Sigmoid colon (tissue), 7 donors: ENCODE results near the gene SLC13A3. TPM values are rescaled to one million over a fixed set of nuclear protein-coding genes. Genes with fewer than 3 reads are reported as not detected.

Experiments
- DNase-seq: peaks from one replicate; pipeline ENCODE4 v3.0.0-alpha.2; 2019
- H3K27ac ChIP-seq, 4 donors: fragments of 200-600 bp; sonication (generic); one replicate each; pipeline ENCODE4 v1.5.1; 2016 to 2019; ENCODE audit warnings: mild to moderate bottlenecking in 1 of 4
- H3K27me3 ChIP-seq, 3 donors: fragments of 200-600 bp; sonication (generic); one replicate each; pipeline ENCODE4 v1.5.1; 2019; ENCODE audit warnings: mild to moderate bottlenecking in 1 of 3
- H3K36me3 ChIP-seq, 4 donors: fragments of 200-600 bp; sonication (generic); one replicate each; pipeline ENCODE4 v1.5.1; 2016 to 2019
- H3K4me1 ChIP-seq, 4 donors: fragments of 200-600 bp; sonication (generic); one replicate each; pipeline ENCODE4 v1.5.1; 2017 to 2019
- H3K4me3 ChIP-seq, 4 donors: fragments of 200-600 bp; sonication (generic); one replicate each; pipeline ENCODE4 v1.5.1; 2017 to 2019; ENCODE audit warnings: mild to moderate bottlenecking in 2 of 4, moderate library complexity in 1 of 4
- H3K9me3 ChIP-seq, 4 donors: fragments of 200-600 bp in 3 of 4; sonication (generic) in 3 of 4; one replicate each; pipeline versions ENCODE4 v1.5.1 to v1.6.1; 2013 to 2019
- EP300 ChIP-seq, 4 donors: sonication (generic); formaldehyde crosslinking; IDR thresholded peaks; one replicate each; pipeline ENCODE4 v1.6.1; 2017; ENCODE audit warnings: antibody characterized with exemption in 4 of 4
- POLR2A ChIP-seq, 2 donors: fragments of 450-650 bp; IDR thresholded peaks; one replicate each; pipeline ENCODE4 v1.6.1; 2016; ENCODE audit warnings: antibody characterized with exemption in 2 of 2, mild to moderate bottlenecking in 2 of 2, moderate library complexity in 2 of 2
- POLR2AphosphoS5 ChIP-seq, 4 donors: sonication (generic); formaldehyde crosslinking; IDR thresholded peaks; one replicate each; pipeline ENCODE4 v1.6.1; 2017; ENCODE audit warnings: antibody characterized with exemption in 4 of 4
- WGBS, 2 donors: extraction: QIAGEN DNeasy Blood & Tissue Kit; methylation state at CpG; one replicate each; pipeline ENCODE4 v1.1.7; 2013; 5-methylcytosine and 5-hydroxymethylcytosine counted together
- intact Hi-C: fragments of 100-400 bp; cut with DNase I; formaldehyde crosslinking; loops from one replicate; pipeline ENCODE4 v1.15.1; 2023
- polyA plus RNA-seq, 3 donors: library from polyadenylated mRNA; stranded (reverse); fragments of 200-250 nt; gene quantifications; one replicate each; pipeline ENCODE4 v1.2.3, GENCODE V29; 2013
- total RNA-seq, 4 donors: library from RNA; depleted of rRNA; stranded (reverse); fragments of >200 nt; gene quantifications; one replicate each; pipeline ENCODE4 v1.1.0, GENCODE V29; 2016
- TF ChIP-seq, protein P1 (sequence below), 4 experiments: fragments of 450-650 bp in 3 of 4; fragments of 200-600 bp in 1 of 4; IDR thresholded peaks; one replicate each; pipeline ENCODE4 v1.5.1; 2016 to 2019; ENCODE audit warnings: antibody characterized with exemption in 4 of 4, mild to moderate bottlenecking in 3 of 4, moderate library complexity in 2 of 4
- donor health status: healthy with polysubstance abuse.
- donor health status: Bipolar disorder and iron deficiency.
- donor health status: healthy.

The SLC13A3 gene
- total and polyA plus RNA-seq, 7 donors, result 0.48 to 4.2 (median 1.1) TPM; not detected in 2

- H3K4me3 ChIP-seq, result no peak overlapping the region
- H3K27ac ChIP-seq, result no peak overlapping the region
- no peaks in the 10 kb centered on the region for H3K9me3 ChIP-seq
- no peak for DNase-seq
- intact Hi-C loops, result no loop called here
- H3K27me3 ChIP-seq, result peaks cover 0 to 19% (median 0%) of the 10 kb centered on the region in 3 donors
- no peaks in the 10 kb centered on the region for H3K36me3 ChIP-seq
- WGBS, 2 donors, result 89 to 90% methylated on average over 2 of the region's 2 CpGs
- TF ChIP-seq EP300 (IDR thresholded peaks at IDR 0.05), result no peak
- TF ChIP-seq POLR2AphosphoS5 (IDR thresholded peaks at IDR 0.05), result no peak
- TF ChIP-seq, protein P1, sequence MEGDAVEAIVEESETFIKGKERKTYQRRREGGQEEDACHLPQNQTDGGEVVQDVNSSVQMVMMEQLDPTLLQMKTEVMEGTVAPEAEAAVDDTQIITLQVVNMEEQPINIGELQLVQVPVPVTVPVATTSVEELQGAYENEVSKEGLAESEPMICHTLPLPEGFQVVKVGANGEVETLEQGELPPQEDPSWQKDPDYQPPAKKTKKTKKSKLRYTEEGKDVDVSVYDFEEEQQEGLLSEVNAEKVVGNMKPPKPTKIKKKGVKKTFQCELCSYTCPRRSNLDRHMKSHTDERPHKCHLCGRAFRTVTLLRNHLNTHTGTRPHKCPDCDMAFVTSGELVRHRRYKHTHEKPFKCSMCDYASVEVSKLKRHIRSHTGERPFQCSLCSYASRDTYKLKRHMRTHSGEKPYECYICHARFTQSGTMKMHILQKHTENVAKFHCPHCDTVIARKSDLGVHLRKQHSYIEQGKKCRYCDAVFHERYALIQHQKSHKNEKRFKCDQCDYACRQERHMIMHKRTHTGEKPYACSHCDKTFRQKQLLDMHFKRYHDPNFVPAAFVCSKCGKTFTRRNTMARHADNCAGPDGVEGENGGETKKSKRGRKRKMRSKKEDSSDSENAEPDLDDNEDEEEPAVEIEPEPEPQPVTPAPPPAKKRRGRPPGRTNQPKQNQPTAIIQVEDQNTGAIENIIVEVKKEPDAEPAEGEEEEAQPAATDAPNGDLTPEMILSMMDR (IDR thresholded peaks at IDR 0.05), result no peak
- no peak for TF ChIP-seq POLR2A (IDR thresholded peaks at IDR 0.05)
- H3K4me1 ChIP-seq, result no peaks in the 10 kb centered on the region
These were observed 112.1 kb downstream of the SLC13A3 start for GRCh38 chr20:46539113-46539512.

GRCh38 chr20:46530640-46531039 is 120.6 kb downstream of the SLC13A3 start:
- no peaks in the 10 kb centered on the region for H3K9me3 ChIP-seq
- no peak overlapping the region for H3K27ac ChIP-seq
- DNase-seq, result no peak
- no peaks in the 10 kb centered on the region for H3K27me3 ChIP-seq
- H3K4me3 ChIP-seq, result no peak overlapping the region
- no peaks in the 10 kb centered on the region for H3K36me3 ChIP-seq
- intact Hi-C loops, result no loop called here
- H3K4me1 ChIP-seq, result no peaks in the 10 kb centered on the region
- TF ChIP-seq, protein P1 (IDR thresholded peaks at IDR 0.05), result no peak
- TF ChIP-seq POLR2A (IDR thresholded peaks at IDR 0.05), result no peak
- TF ChIP-seq POLR2AphosphoS5 (IDR thresholded peaks at IDR 0.05), result no peak
- no peak for TF ChIP-seq EP300 (IDR thresholded peaks at IDR 0.05)
- WGBS, 2 donors, result 74 to 81% methylated on average over 4 of the region's 4 CpGs

- no peak for DNase-seq
- 51 to 55% methylated on average over 2 of the region's 2 CpGs for WGBS, 2 donors
- Histone ChIP-seq H3K27me3 (peaks cover 0 to 4% (median 2%) of the 10 kb centered on the region in 3 donors), H3K4me3 (no peak overlapping the region), H3K36me3 (no peaks in the 10 kb centered on the region), H3K27ac (no peak overlapping the region), H3K4me1 (no peaks in the 10 kb centered on the region), H3K9me3 (no peaks in the 10 kb centered on the region)
- intact Hi-C loops, result no loop called here
- TF ChIP-seq EP300 (IDR thresholded peaks at IDR 0.05) (no peak), POLR2A (IDR thresholded peaks at IDR 0.05) (no peak), POLR2AphosphoS5 (IDR thresholded peaks at IDR 0.05) (no peak)
- TF ChIP-seq, protein P1 (IDR thresholded peaks at IDR 0.05), result no peak
These were observed 127.4 kb downstream of the SLC13A3 start for GRCh38 chr20:46523696-46524328.

DNA sequence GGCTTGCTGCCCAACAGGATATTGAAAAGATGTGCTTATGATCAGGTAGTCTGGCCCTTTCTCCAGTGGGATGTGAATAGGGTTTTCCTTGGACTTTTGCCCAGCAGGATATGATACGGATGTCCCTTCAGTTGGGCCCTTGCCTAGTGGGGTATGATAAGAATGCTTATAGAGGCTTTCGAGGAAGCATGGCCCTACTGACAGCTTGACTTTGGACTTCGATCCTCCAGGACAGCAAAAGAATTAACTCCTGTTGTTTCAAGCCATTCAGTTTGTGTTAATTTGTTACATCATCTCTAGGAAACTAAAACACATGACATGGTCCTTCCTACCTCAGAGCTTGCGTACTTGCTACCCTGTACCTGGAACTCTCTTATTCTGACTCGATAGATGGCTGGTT is 128.2 kb downstream of the SLC13A3 start:
- no peak for DNase-seq
- no peak overlapping the region for H3K4me3 ChIP-seq
- whole genome bisulfite sequencing, 2 donors, result 41 to 63% methylated on average over 5 of the region's 5 CpGs
- H3K36me3 ChIP-seq, result no peaks in the 10 kb centered on the region
- TF ChIP-seq POLR2AphosphoS5 (IDR thresholded peaks at IDR 0.05), result no peak
- no peak for TF ChIP-seq POLR2A (IDR thresholded peaks at IDR 0.05)
- TF ChIP-seq EP300 (IDR thresholded peaks at IDR 0.05), result no peak
- TF ChIP-seq, protein P1 (IDR thresholded peaks at IDR 0.05), result no peak
- H3K9me3 ChIP-seq, result no peaks in the 10 kb centered on the region
- H3K27me3 ChIP-seq, result peaks cover 0 to 7% (median 2%) of the 10 kb centered on the region in 3 donors
- intact Hi-C loops, result no loop called here
- H3K4me1 ChIP-seq, result no peaks in the 10 kb centered on the region
- no peak overlapping the region for H3K27ac ChIP-seq
